Measurements from ENCODE around the gene PAQR9. TPM values are rescaled to one million over a fixed set of nuclear protein-coding genes. Genes with fewer than 3 reads are reported as not detected.
A peak's percentile ranks its signal among the peaks of the same experiment; 100 is the strongest.

PAQR9 gene
- total RNA-seq, 1 donor: not detected

- peaks cover 47% of the 10 kb centered on the region for H3K27me3 ChIP-seq (ENCODE audit: insufficient read depth, low read length)
- no peaks in the 10 kb centered on the region for H3K36me3 ChIP-seq (ENCODE audit: insufficient read depth, low read length)
- no peaks in the 10 kb centered on the region for H4K20me1 ChIP-seq (ENCODE audit: insufficient read depth, low read length)
- H3K79me2 ChIP-seq (ENCODE audit: insufficient read depth, low read length): no peaks in the 10 kb centered on the region
- peak overlapping the region; percentile 80 for H3K4me2 ChIP-seq (ENCODE audit: insufficient read depth, low read length)
- H3K9me3 ChIP-seq (ENCODE audit: low read depth, low read length): no peaks in the 10 kb centered on the region
- DNase-seq (ENCODE audit: insufficient read length, low spot score, missing footprints): peak; percentile 83
- H3K27ac ChIP-seq (ENCODE audit: low read depth, low read length): no peak overlapping the region
- H2AFZ ChIP-seq (ENCODE audit: low read length): peak overlapping the region; percentile 58
- H3K4me1 ChIP-seq (ENCODE audit: insufficient read depth, low read length): peaks cover 8% of the 10 kb centered on the region
- TF ChIP-seq, protein P1, sequence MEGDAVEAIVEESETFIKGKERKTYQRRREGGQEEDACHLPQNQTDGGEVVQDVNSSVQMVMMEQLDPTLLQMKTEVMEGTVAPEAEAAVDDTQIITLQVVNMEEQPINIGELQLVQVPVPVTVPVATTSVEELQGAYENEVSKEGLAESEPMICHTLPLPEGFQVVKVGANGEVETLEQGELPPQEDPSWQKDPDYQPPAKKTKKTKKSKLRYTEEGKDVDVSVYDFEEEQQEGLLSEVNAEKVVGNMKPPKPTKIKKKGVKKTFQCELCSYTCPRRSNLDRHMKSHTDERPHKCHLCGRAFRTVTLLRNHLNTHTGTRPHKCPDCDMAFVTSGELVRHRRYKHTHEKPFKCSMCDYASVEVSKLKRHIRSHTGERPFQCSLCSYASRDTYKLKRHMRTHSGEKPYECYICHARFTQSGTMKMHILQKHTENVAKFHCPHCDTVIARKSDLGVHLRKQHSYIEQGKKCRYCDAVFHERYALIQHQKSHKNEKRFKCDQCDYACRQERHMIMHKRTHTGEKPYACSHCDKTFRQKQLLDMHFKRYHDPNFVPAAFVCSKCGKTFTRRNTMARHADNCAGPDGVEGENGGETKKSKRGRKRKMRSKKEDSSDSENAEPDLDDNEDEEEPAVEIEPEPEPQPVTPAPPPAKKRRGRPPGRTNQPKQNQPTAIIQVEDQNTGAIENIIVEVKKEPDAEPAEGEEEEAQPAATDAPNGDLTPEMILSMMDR (IDR thresholded peaks at IDR 0.05; ENCODE audit: extremely low read depth, low read depth, low read length): no peak
- H3K4me3 ChIP-seq (ENCODE audit: insufficient read depth, low read length): peak overlapping the region; percentile 70
These were observed 797 bp downstream of the PAQR9 start for GRCh38 chr3:142962520-142963233.

GRCh38 chr3:142962175-142962519 is 1.3 kb downstream of the PAQR9 start:
- Histone ChIP-seq H3K9me3 (ENCODE audit: low read depth, low read length) (no peaks in the 10 kb centered on the region), H3K4me1 (ENCODE audit: insufficient read depth, low read length) (peaks cover 8% of the 10 kb centered on the region), H3K36me3 (ENCODE audit: insufficient read depth, low read length) (no peaks in the 10 kb centered on the region), H3K79me2 (ENCODE audit: insufficient read depth, low read length) (no peaks in the 10 kb centered on the region), H3K27ac (ENCODE audit: low read depth, low read length) (no peak overlapping the region), H3K4me3 (ENCODE audit: insufficient read depth, low read length) (no peak overlapping the region), H3K4me2 (ENCODE audit: insufficient read depth, low read length) (no peak overlapping the region), H4K20me1 (ENCODE audit: insufficient read depth, low read length) (no peaks in the 10 kb centered on the region), H3K27me3 (ENCODE audit: insufficient read depth, low read length) (peaks cover 47% of the 10 kb centered on the region), H2AFZ (ENCODE audit: low read length) (no peak overlapping the region)
- no peak for DNase-seq (ENCODE audit: insufficient read length, low spot score, missing footprints)
- TF ChIP-seq, protein P1 (IDR thresholded peaks at IDR 0.05; ENCODE audit: extremely low read depth, low read depth, low read length): no peak

DNA sequence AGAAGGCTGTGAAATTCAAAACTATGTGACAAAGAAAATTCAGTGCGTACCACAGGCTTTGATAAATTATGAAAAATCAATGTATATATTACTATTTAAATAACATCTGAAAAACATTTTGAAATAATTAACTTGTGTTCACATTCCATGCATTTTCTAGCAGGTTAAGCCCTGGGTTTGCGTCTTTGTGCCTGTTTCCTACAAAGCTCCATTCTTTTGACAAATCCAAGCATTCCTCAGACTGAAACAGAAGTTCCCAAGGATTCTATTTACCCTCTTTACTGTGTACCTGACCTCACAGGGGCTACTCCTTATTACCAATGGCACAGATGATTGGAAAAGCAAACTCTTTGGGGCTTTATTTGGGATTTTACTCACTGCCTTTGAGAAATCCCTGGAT is 1.9 kb downstream of the PAQR9 start:
- Histone ChIP-seq H3K36me3 (ENCODE audit: insufficient read depth, low read length) (no peaks in the 10 kb centered on the region), H3K4me1 (ENCODE audit: insufficient read depth, low read length) (peaks cover 8% of the 10 kb centered on the region), H3K79me2 (ENCODE audit: insufficient read depth, low read length) (no peaks in the 10 kb centered on the region), H2AFZ (ENCODE audit: low read length) (no peak overlapping the region), H3K4me3 (ENCODE audit: insufficient read depth, low read length) (no peak overlapping the region), H4K20me1 (ENCODE audit: insufficient read depth, low read length) (no peaks in the 10 kb centered on the region), H3K9me3 (ENCODE audit: low read depth, low read length) (no peaks in the 10 kb centered on the region), H3K4me2 (ENCODE audit: insufficient read depth, low read length) (no peak overlapping the region), H3K27me3 (ENCODE audit: insufficient read depth, low read length) (peaks cover 47% of the 10 kb centered on the region), H3K27ac (ENCODE audit: low read depth, low read length) (no peak overlapping the region)
- TF ChIP-seq, protein P1 (IDR thresholded peaks at IDR 0.05; ENCODE audit: extremely low read depth, low read depth, low read length): no peak
- DNase-seq (ENCODE audit: insufficient read length, low spot score, missing footprints): no peak

- Histone ChIP-seq H3K36me3 (ENCODE audit: insufficient read depth, low read length) (no peaks in the 10 kb centered on the region), H3K4me2 (ENCODE audit: insufficient read depth, low read length) (no peak overlapping the region), H3K79me2 (ENCODE audit: insufficient read depth, low read length) (no peaks in the 10 kb centered on the region), H3K9me3 (ENCODE audit: low read depth, low read length) (no peaks in the 10 kb centered on the region), H2AFZ (ENCODE audit: low read length) (no peak overlapping the region), H3K27ac (ENCODE audit: low read depth, low read length) (no peak overlapping the region), H4K20me1 (ENCODE audit: insufficient read depth, low read length) (no peaks in the 10 kb centered on the region), H3K4me1 (ENCODE audit: insufficient read depth, low read length) (peaks cover 8% of the 10 kb centered on the region), H3K27me3 (ENCODE audit: insufficient read depth, low read length) (peaks cover 42% of the 10 kb centered on the region), H3K4me3 (ENCODE audit: insufficient read depth, low read length) (no peak overlapping the region)
- DNase-seq (ENCODE audit: insufficient read length, low spot score, missing footprints): no peak
- TF ChIP-seq, protein P1 (IDR thresholded peaks at IDR 0.05; ENCODE audit: extremely low read depth, low read depth, low read length): no peak
These were observed 3.1 kb downstream of the PAQR9 start for GRCh38 chr3:142960322-142960850.

All from osteoblast (primary cell).